CD4-positive, alpha-beta memory T cell (primary cell): ENCODE results near the gene PHLDB2. TPM values are rescaled to one million over a fixed set of nuclear protein-coding genes. Genes with fewer than 3 reads are reported as not detected.

Source experiments
- CTCF ChIA-PET: fragments of 350-600 bp; sonication (Branson Sonifier 250); formaldehyde crosslinking; loops from one replicate; lab custom pipeline; 2021; ENCODE audit warnings: inconsistent platforms; ENCODE audit not compliant: partially characterized antibody; lab: Charles Lee
- POLR2A ChIA-PET: fragments of 350-600 bp; sonication (Branson Sonifier 250); formaldehyde crosslinking; loops from one replicate; lab custom pipeline; 2021; ENCODE audit not compliant: partially characterized antibody; lab: Charles Lee
- DNase-seq, 5 donors: peaks; one replicate each; pipeline versions ENCODE4 v3.0.0 to v3.0.0-alpha.2; 2020 to 2022; ENCODE audit warnings: mixed read lengths in 1 of 5
- H3K27ac ChIP-seq: one replicate; pipeline ENCODE4 v1.7.0; 2013; ENCODE audit warnings: low read depth, low read length
- H3K27me3 ChIP-seq: 2 replicates; pipeline ENCODE4 v1.7.0; 2013; ENCODE audit warnings: mild to moderate bottlenecking, low read length, moderate library complexity; ENCODE audit not compliant: insufficient read depth
- H3K36me3 ChIP-seq: 2 replicates; pipeline ENCODE4 v1.7.0; 2013; ENCODE audit warnings: mild to moderate bottlenecking, low read length, moderate library complexity; ENCODE audit not compliant: insufficient read depth
- H3K4me1 ChIP-seq: 2 replicates; pipeline ENCODE4 v1.7.0; 2013; ENCODE audit warnings: mild to moderate bottlenecking, low read length, moderate library complexity; ENCODE audit not compliant: insufficient read depth
- H3K4me3 ChIP-seq, 2 donors: one replicate each; pipeline ENCODE4 v1.7.0; 2013; ENCODE audit warnings: low read length in 2 of 2, mild to moderate bottlenecking in 1 of 2
- H3K9me3 ChIP-seq, 2 donors: one replicate each; pipeline ENCODE4 v1.7.0; 2013; ENCODE audit warnings: low read length in 2 of 2, control low read depth in 1 of 2; ENCODE audit not compliant: control insufficient read depth in 1 of 2
- H3K27ac Mint-ChIP-seq, 7 donors: one replicate each; pipeline ENCODE4 v1.8.0; 2020 to 2021; ENCODE audit warnings: mixed read lengths in 7 of 7, mild to moderate bottlenecking in 6 of 7, inconsistent platforms in 3 of 7, moderate library complexity in 3 of 7
- H3K27me3 Mint-ChIP-seq, 2 donors: one replicate each; pipeline ENCODE4 v1.8.0; 2020 to 2021; ENCODE audit warnings: mixed read lengths in 2 of 2
- H3K36me3 Mint-ChIP-seq, 2 donors: one replicate each; pipeline ENCODE4 v1.8.0; 2020 to 2021; ENCODE audit warnings: mixed read lengths in 2 of 2, inconsistent platforms in 1 of 2, mild to moderate bottlenecking in 1 of 2
- H3K4me1 Mint-ChIP-seq, 4 donors: one replicate each; pipeline ENCODE4 v1.8.0; 2020 to 2021; ENCODE audit warnings: mixed read lengths in 4 of 4, mild to moderate bottlenecking in 1 of 4
- H3K4me3 Mint-ChIP-seq, 8 donors: one replicate each; pipeline ENCODE4 v1.8.0; 2020 to 2021; ENCODE audit warnings: mixed read lengths in 8 of 8, mild to moderate bottlenecking in 7 of 8, moderate library complexity in 6 of 8, inconsistent platforms in 3 of 8
- H3K9me3 Mint-ChIP-seq, 8 donors: one replicate each; pipeline ENCODE4 v1.8.0; 2020 to 2021; ENCODE audit warnings: mixed read lengths in 8 of 8, mild to moderate bottlenecking in 5 of 8, inconsistent platforms in 3 of 8, moderate library complexity in 1 of 8
- intact Hi-C: fragments of 100-400 bp; cut with micrococcal nuclease; formaldehyde crosslinking; loops from one replicate; pipeline ENCODE4 v1.15.1; 2023
- polyA plus RNA-seq, 2 donors: library from polyadenylated mRNA; unstranded; fragments of 300-500 nt; fragmentation: Illumina TruSeq; gene quantifications; one replicate each; pipeline ENCODE4 v1.2.3, GENCODE V29; 2021
- total RNA-seq, 2 experiments: library from RNA; stranded (reverse); gene quantifications; one replicate each; pipeline ENCODE4 v1.2.3, GENCODE V29; 2021

The PHLDB2 gene
- total and polyA plus RNA-seq, 4 experiments from 2014 or later = 2.8 to 8.5 (median 7.8) TPM

GRCh38 chr3:111828530-111828929 lies 30.5 kb upstream of the PHLDB2 start:
- intact Hi-C loops = no loop called here
- H3K4me3 ChIP-seq = no peak overlapping the region
- peaks cover 6% of the 10 kb centered on the region for H3K4me1 ChIP-seq
- Mint-ChIP-seq H3K27ac (no peak overlapping the region), H3K4me3 (no peak overlapping the region), H3K9me3 (no peaks in the 10 kb centered on the region), H3K27me3 (no peaks in the 10 kb centered on the region), H3K36me3 (no peaks in the 10 kb centered on the region), H3K4me1 (peaks cover 7 to 18% (median 15%) of the 10 kb centered on the region in 4 donors)
- no peaks in the 10 kb centered on the region for H3K27me3 ChIP-seq
- no peak overlapping the region for H3K27ac ChIP-seq
- H3K9me3 ChIP-seq = no peaks in the 10 kb centered on the region
- no peaks in the 10 kb centered on the region for H3K36me3 ChIP-seq
- DNase-seq = no peak
- ChIA-PET POLR2A (no interaction called here), CTCF (interaction anchor here (0.8 kb wide), 1 partner anchor 32 kb away, joined by 4 read pairs; no protein-coding TSS in a partner anchor)

GRCh38 chr3:111829023-111829422 lies 30.0 kb upstream of the PHLDB2 start:
- intact Hi-C loops = no loop called here
- H3K27ac ChIP-seq = no peak overlapping the region
- Mint-ChIP-seq H3K4me3 (no peak overlapping the region), H3K27me3 (no peaks in the 10 kb centered on the region), H3K36me3 (no peaks in the 10 kb centered on the region), H3K27ac (no peak overlapping the region), H3K9me3 (no peaks in the 10 kb centered on the region), H3K4me1 (peaks cover 7 to 18% (median 15%) of the 10 kb centered on the region in 4 donors)
- no peaks in the 10 kb centered on the region for H3K27me3 ChIP-seq
- H3K4me3 ChIP-seq = no peak overlapping the region
- no peak for DNase-seq
- H3K9me3 ChIP-seq = no peaks in the 10 kb centered on the region
- H3K36me3 ChIP-seq = no peaks in the 10 kb centered on the region
- POLR2A ChIA-PET = no interaction called here
- peaks cover 6% of the 10 kb centered on the region for H3K4me1 ChIP-seq
- CTCF ChIA-PET = no interaction called here

GRCh38 chr3:111831840-111832239 lies 27.2 kb upstream of the PHLDB2 start:
- H3K27ac Mint-ChIP-seq = no peak overlapping the region
- intact Hi-C loops = no loop called here
- Histone ChIP-seq H3K9me3 (no peaks in the 10 kb centered on the region), H3K4me3 (no peak overlapping the region), H3K27ac (no peak overlapping the region), H3K4me1 (peaks cover 6% of the 10 kb centered on the region), H3K27me3 (no peaks in the 10 kb centered on the region), H3K36me3 (no peaks in the 10 kb centered on the region)
- ChIA-PET CTCF (no interaction called here), POLR2A (no interaction called here)
- H3K27me3 Mint-ChIP-seq = no peaks in the 10 kb centered on the region
- no peaks in the 10 kb centered on the region for H3K36me3 Mint-ChIP-seq
- H3K4me1 Mint-ChIP-seq = peaks cover 7 to 15% (median 13%) of the 10 kb centered on the region in 4 donors
- H3K9me3 Mint-ChIP-seq = no peaks in the 10 kb centered on the region
- peak; percentile 25 to 41 (median 27) for DNase-seq
- H3K4me3 Mint-ChIP-seq = peak overlapping the region in 2 of 8 donors; percentile 11 to 27

GRCh38 chr3:111837112-111837511 lies 22.0 kb upstream of the PHLDB2 start:
- no peak overlapping the region for H3K4me3 Mint-ChIP-seq

GRCh38 chr3:111838133-111838532 lies 20.9 kb upstream of the PHLDB2 start:
- Histone ChIP-seq H3K27me3 (no peaks in the 10 kb centered on the region), H3K36me3 (no peaks in the 10 kb centered on the region), H3K4me1 (no peaks in the 10 kb centered on the region), H3K4me3 (no peak overlapping the region), H3K27ac (no peak overlapping the region), H3K9me3 (no peaks in the 10 kb centered on the region)
- intact Hi-C loops = no loop called here
- Mint-ChIP-seq H3K4me3 (no peak overlapping the region), H3K9me3 (no peaks in the 10 kb centered on the region), H3K36me3 (no peaks in the 10 kb centered on the region), H3K4me1 (no peaks in the 10 kb centered on the region), H3K27ac (no peak overlapping the region), H3K27me3 (peaks cover 0 to 3% of the 10 kb centered on the region in 2 donors)
- DNase-seq = no peak
- POLR2A ChIA-PET = no interaction called here
- CTCF ChIA-PET = no interaction called here

More at GRCh38 chr3:111837112-111837511, 22.0 kb upstream of the PHLDB2 start:
- peaks cover 1% of the 10 kb centered on the region for H3K4me1 ChIP-seq
- Mint-ChIP-seq H3K27ac (no peak overlapping the region), H3K27me3 (no peaks in the 10 kb centered on the region), H3K9me3 (no peaks in the 10 kb centered on the region), H3K36me3 (no peaks in the 10 kb centered on the region), H3K4me1 (peaks cover 2 to 3% (median 2%) of the 10 kb centered on the region in 4 donors)
- intact Hi-C loops = no loop called here
- H3K27ac ChIP-seq = no peak overlapping the region
- POLR2A ChIA-PET = no interaction called here
- CTCF ChIA-PET = no interaction called here
- no peaks in the 10 kb centered on the region for H3K9me3 ChIP-seq
- H3K4me3 ChIP-seq = no peak overlapping the region
- no peaks in the 10 kb centered on the region for H3K27me3 ChIP-seq
- H3K36me3 ChIP-seq = no peaks in the 10 kb centered on the region
- no peak for DNase-seq

GRCh38 chr3:111846039-111846438 lies 13.0 kb upstream of the PHLDB2 start:
- ChIA-PET POLR2A (no interaction called here), CTCF (interaction anchor here (1.5 kb wide), 1 partner anchor 128 kb away, joined by 3 read pairs; no protein-coding TSS in a partner anchor)
- H3K4me3 Mint-ChIP-seq = no peak overlapping the region
- no peaks in the 10 kb centered on the region for H3K9me3 Mint-ChIP-seq
- peaks cover 11 to 13% of the 10 kb centered on the region in 2 donors for H3K27me3 Mint-ChIP-seq
- H3K36me3 ChIP-seq = no peaks in the 10 kb centered on the region
- no peak overlapping the region for H3K27ac Mint-ChIP-seq
- DNase-seq = no peak
- no peak overlapping the region for H3K4me3 ChIP-seq
- no peaks in the 10 kb centered on the region for H3K36me3 Mint-ChIP-seq
- H3K9me3 ChIP-seq = no peaks in the 10 kb centered on the region
- peaks cover 0 to 2% (median 0%) of the 10 kb centered on the region in 4 donors for H3K4me1 Mint-ChIP-seq
- no peaks in the 10 kb centered on the region for H3K27me3 ChIP-seq
- H3K4me1 ChIP-seq = no peaks in the 10 kb centered on the region
- intact Hi-C loops = no loop called here
- H3K27ac ChIP-seq = no peak overlapping the region

GRCh38 chr3:111846717-111847116 lies 12.3 kb upstream of the PHLDB2 start:
- no peak overlapping the region for H3K4me3 ChIP-seq
- POLR2A ChIA-PET = no interaction called here
- Mint-ChIP-seq H3K4me3 (no peak overlapping the region), H3K27me3 (peaks cover 11 to 13% of the 10 kb centered on the region in 2 donors), H3K4me1 (peaks cover 2 to 8% (median 5%) of the 10 kb centered on the region in 4 donors), H3K27ac (no peak overlapping the region), H3K9me3 (no peaks in the 10 kb centered on the region), H3K36me3 (no peaks in the 10 kb centered on the region)
- intact Hi-C loops = no loop called here
- H3K4me1 ChIP-seq = no peaks in the 10 kb centered on the region
- no peak overlapping the region for H3K27ac ChIP-seq
- CTCF ChIA-PET = interaction anchor here (1.5 kb wide), 1 partner anchor 128 kb away, joined by 3 read pairs; no protein-coding TSS in a partner anchor
- no peak for DNase-seq
- H3K9me3 ChIP-seq = no peaks in the 10 kb centered on the region
- no peaks in the 10 kb centered on the region for H3K36me3 ChIP-seq
- H3K27me3 ChIP-seq = no peaks in the 10 kb centered on the region
